ENCODE results near the gene CDCP1.

DNA sequence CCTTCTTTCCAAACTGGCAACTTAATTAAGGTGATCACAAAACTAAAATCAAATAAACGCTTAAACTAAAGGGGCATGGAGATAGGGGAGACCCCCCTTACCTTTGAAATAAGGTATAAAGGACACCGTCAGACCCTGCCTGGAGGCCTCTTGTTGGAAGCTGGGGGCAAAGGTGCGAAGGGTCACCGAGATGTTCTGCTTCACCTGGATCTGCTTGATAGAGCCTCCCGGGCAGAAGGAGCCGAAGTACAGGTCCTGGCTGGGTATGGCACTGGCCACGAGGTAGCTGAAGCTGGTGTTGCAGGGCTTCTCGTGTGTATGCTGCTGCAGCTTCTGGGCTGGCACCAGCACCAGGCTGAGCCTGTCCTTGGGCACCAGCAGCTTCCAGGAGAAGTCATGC is 53.0 kb downstream of the CDCP1 start:
- no peak for TF ChIP-seq CTCF (IDR thresholded peaks at IDR 0.05)
- no peak for TF ChIP-seq POLR2AphosphoS5 (IDR thresholded peaks at IDR 0.05)
- TF ChIP-seq POLR2A (IDR thresholded peaks at IDR 0.05), result no peak
- no peak for TF ChIP-seq EP300 (IDR thresholded peaks at IDR 0.05)

All from stomach (tissue), 4 donors.